Tibial nerve (tissue), 3 donors: ENCODE measurements around the gene RAX2.

Experiments
- POLR2A ChIP-seq, 2 donors: fragments of 450-650 bp; IDR thresholded peaks; one replicate each; pipeline ENCODE4 v1.6.1; 2017; ENCODE audit warnings: antibody characterized with exemption in 2 of 2, mild to moderate bottlenecking in 2 of 2, moderate library complexity in 2 of 2
- TF ChIP-seq, protein P1 (sequence below), 5 experiments: fragments of 200-600 bp in 3 of 5; fragments of 450-650 bp in 2 of 5; sonication (generic) in 3 of 5; IDR thresholded peaks; one replicate each; pipeline ENCODE4 v1.5.1; 2016 to 2019; ENCODE audit warnings: antibody characterized with exemption in 5 of 5, mild to moderate bottlenecking in 3 of 5, moderate library complexity in 2 of 5

DNA sequence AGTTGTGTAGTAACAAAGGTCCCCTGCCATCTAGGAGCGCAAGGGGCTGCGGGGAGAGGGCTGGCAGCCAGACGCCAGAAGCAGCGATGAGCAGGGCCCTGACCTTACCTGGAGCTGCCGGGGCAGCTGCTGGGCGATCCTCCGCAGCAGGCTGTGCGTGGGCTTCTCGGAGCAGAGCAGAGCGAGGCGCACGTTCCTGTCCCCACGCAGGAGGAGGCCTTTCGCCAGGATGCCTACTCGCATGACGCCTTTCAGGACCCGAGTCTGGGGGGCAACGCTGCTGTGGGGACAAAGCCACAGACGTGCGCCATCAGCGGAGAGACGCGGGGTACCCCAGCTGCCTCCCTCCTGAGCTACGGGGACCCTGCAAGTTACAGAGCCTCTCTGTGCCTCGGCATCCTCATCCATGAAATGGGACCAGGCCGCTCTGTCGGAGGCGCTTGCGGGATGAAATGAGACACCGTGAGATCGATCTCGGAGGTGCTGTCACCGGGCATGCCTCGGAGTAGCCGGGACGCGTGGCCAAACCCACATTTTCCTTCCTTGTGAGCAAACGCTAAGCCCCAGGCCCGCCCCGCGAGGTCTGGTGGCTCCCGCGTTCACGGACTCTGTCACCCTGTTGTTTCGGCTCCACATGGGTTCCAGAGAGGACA lies 44.7 kb upstream of the RAX2 start:
- TF ChIP-seq, protein P1, sequence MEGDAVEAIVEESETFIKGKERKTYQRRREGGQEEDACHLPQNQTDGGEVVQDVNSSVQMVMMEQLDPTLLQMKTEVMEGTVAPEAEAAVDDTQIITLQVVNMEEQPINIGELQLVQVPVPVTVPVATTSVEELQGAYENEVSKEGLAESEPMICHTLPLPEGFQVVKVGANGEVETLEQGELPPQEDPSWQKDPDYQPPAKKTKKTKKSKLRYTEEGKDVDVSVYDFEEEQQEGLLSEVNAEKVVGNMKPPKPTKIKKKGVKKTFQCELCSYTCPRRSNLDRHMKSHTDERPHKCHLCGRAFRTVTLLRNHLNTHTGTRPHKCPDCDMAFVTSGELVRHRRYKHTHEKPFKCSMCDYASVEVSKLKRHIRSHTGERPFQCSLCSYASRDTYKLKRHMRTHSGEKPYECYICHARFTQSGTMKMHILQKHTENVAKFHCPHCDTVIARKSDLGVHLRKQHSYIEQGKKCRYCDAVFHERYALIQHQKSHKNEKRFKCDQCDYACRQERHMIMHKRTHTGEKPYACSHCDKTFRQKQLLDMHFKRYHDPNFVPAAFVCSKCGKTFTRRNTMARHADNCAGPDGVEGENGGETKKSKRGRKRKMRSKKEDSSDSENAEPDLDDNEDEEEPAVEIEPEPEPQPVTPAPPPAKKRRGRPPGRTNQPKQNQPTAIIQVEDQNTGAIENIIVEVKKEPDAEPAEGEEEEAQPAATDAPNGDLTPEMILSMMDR (IDR thresholded peaks at IDR 0.05): no peak
- TF ChIP-seq POLR2A (IDR thresholded peaks at IDR 0.05): no peak
